Stimulated activated CD8-positive, alpha-beta memory T cell treated with anti-CD3 and anti-CD28 coated beads, Interleukin-4, amount 100 ng/mL, for 48 hours (primary cell): Measurements from ENCODE around the gene KRTAP10-11.
"Not testable (repeated sequence)": the region's sequence is repeated elsewhere in the genome, so short reads cannot be mapped to it uniquely, and the experiment has no call there.

Experiments
- DNase-seq: peaks from one replicate; pipeline ENCODE4 v3.0.0-alpha.2; 2020

KRTAP10-11 gene

GRCh38 chr21:44646366-44647221 is at the start of gene KRTAP10-11:
KRTAP10-11 (plus strand) TSS chr21:44646414; CDS start chr21:44646459, 45 bp downstream.
- not testable (repeated sequence) for DNase-seq

- DNase-seq = no peak
Measured at GRCh38 chr21:44598061-44598460, 48.2 kb upstream of the KRTAP10-11 start.

- DNase-seq = no peak
Measured at GRCh38 chr21:44599264-44600029, 46.8 kb upstream of the KRTAP10-11 start.

GRCh38 chr21:44600118-44600978 is 45.9 kb upstream of the KRTAP10-11 start, which contains the start of gene KRTAP10-7:
KRTAP10-7 (plus strand) TSS chr21:44600597; CDS start chr21:44600622, 25 bp downstream.
- DNase-seq = not testable (repeated sequence)

GRCh38 chr21:44601091-44601490 is 45.1 kb upstream of the KRTAP10-11 start:
- not testable (repeated sequence) for DNase-seq

- no peak for DNase-seq
Measured at GRCh38 chr21:44601596-44602462, 44.4 kb upstream of the KRTAP10-11 start.

GRCh38 chr21:44602463-44602850 is 43.8 kb upstream of the KRTAP10-11 start:
- no peak for DNase-seq

- no peak for DNase-seq
Measured at GRCh38 chr21:44603109-44603875, 42.9 kb upstream of the KRTAP10-11 start.

GRCh38 chr21:44603911-44604310 is 42.3 kb upstream of the KRTAP10-11 start:
- no peak for DNase-seq

- no peak for DNase-seq
Measured at GRCh38 chr21:44606495-44606894, 39.7 kb upstream of the KRTAP10-11 start.

GRCh38 chr21:44609193-44609592 is 37.0 kb upstream of the KRTAP10-11 start:
- DNase-seq = no peak

GRCh38 chr21:44610157-44610843 is 35.9 kb upstream of the KRTAP10-11 start:
- not testable (repeated sequence) for DNase-seq

- DNase-seq = no peak
Measured at GRCh38 chr21:44611551-44611950, 34.7 kb upstream of the KRTAP10-11 start.

GRCh38 chr21:44612029-44612486 is 34.2 kb upstream of the KRTAP10-11 start, which contains the start of gene KRTAP10-8:
KRTAP10-8 (plus strand) TSS chr21:44612079; CDS start chr21:44612101, 22 bp downstream.
- DNase-seq = no peak

GRCh38 chr21:44612669-44613229 is 33.5 kb upstream of the KRTAP10-11 start:
- DNase-seq = no peak

- no peak for DNase-seq
Measured at GRCh38 chr21:44613386-44614155, 32.6 kb upstream of the KRTAP10-11 start.

- DNase-seq = no peak
Measured at GRCh38 chr21:44614161-44614631, 32.0 kb upstream of the KRTAP10-11 start.

GRCh38 chr21:44614961-44615391 is 31.2 kb upstream of the KRTAP10-11 start:
- DNase-seq = no peak

- DNase-seq = no peak
Measured at GRCh38 chr21:44615466-44615865, 30.7 kb upstream of the KRTAP10-11 start.
